GM18868 (cell line): ENCODE measurements around the gene ITSN1.
"Not testable (repeated sequence)": the region's sequence is repeated elsewhere in the genome, so short reads cannot be mapped to it uniquely, and the experiment has no call there.

Experiments
- ATAC-seq: cut with Tn5 transposase; IDR thresholded peaks from one replicate; pipeline ENCODE4 v1.9.1; 2021; ENCODE audit warnings: mild to moderate bottlenecking, moderate library complexity; ENCODE audit not compliant: unreplicated experiment

ITSN1 gene

GRCh38 chr21:33857846-33858666 lies 215.8 kb downstream of the ITSN1 start:
- no peak for ATAC-seq

GRCh38 chr21:33858667-33859372 lies 216.5 kb downstream of the ITSN1 start:
- ATAC-seq, result no peak

- ATAC-seq, result no peak
Observed at GRCh38 chr21:33859373-33860102, 217.2 kb downstream of the ITSN1 start.

- ATAC-seq, result no peak
Observed at GRCh38 chr21:33860332-33860879, 218.1 kb downstream of the ITSN1 start.

DNA sequence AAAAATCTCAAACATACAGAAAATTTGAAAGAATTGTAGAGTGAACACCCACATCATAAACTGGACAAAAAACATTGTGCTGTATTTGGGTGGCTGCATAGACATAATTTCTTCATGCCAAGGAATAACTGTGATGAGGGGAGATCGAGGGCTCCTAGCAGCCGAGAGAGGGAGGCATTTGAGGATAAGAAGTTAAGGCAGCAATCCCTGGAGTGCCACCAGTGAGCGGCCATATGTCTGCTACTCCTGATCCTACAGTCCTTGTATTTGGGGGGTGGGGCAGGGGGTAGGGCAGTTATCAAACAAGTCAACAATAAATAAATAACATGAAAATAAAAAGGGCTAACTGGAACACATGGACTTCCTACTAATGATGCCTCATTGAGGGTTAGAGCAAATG lies 218.8 kb downstream of the ITSN1 start:
- no peak for ATAC-seq

- not testable (repeated sequence) for ATAC-seq
Observed at GRCh38 chr21:33863191-33863590, 220.9 kb downstream of the ITSN1 start.

GRCh38 chr21:33864150-33864549 lies 221.8 kb downstream of the ITSN1 start:
- ATAC-seq, result no peak

- ATAC-seq, result no peak
Observed at GRCh38 chr21:33865176-33865575, 222.9 kb downstream of the ITSN1 start.

- no peak for ATAC-seq
Observed at GRCh38 chr21:33865996-33866575, 223.8 kb downstream of the ITSN1 start.

DNA sequence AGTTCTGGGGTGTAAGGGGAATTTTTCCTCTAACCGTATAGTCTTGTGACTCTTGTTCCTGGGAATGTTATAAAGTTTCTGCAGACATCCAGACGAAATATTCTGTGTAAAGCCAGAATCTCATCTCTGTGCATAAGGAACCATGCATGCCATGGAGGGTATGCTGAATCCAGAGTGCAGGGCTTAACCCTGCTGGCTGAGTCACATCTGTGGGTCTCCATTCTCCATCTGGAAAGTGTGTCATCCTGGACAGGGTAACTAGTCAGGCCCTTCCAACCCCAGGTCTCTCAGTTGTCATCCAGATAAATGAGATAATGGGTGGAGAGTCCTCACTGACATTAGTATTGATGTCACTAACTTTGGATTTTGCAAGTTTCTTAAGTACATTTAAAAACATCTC lies 224.5 kb downstream of the ITSN1 start:
- ATAC-seq, result no peak

DNA sequence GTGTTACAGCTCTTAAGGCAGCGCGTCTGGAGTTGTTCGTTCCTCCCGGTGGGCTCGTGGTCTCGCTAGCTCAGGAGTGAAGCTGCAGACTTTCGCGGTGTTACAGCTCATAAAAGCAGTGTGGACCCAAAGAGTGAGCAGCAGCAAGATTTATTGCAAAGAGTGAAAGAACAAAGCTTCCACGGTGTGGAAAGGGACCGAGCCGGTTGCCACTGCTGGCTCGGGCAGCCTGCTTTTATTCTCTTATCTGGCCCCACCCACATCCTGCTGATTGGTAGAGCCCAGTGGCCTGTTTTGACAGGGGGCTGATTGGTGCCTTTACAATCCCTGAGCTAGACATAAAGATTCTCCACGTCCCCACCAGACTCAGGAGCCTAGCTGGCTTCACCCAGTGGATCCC lies 225.6 kb downstream of the ITSN1 start:
- ATAC-seq, result not testable (repeated sequence)

DNA sequence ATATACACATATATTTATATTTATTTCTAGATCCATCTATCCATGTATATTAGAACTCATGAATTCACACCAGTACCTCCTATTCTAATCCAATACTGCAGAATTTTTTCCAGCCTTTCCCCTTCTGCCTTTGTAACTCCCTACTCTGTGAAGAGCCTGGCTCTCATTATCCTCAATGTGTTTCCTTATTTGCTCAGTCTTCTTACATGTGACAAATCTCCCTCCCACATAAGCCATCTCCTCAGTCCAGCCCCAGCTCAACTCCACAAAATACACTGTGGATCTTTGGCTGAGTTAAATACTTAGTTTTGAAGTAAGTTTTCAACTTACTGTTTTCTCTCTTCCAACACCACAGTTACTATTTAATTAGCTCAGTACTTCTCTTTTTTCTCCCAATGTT lies 227.6 kb downstream of the ITSN1 start:
- ATAC-seq, result no peak

DNA sequence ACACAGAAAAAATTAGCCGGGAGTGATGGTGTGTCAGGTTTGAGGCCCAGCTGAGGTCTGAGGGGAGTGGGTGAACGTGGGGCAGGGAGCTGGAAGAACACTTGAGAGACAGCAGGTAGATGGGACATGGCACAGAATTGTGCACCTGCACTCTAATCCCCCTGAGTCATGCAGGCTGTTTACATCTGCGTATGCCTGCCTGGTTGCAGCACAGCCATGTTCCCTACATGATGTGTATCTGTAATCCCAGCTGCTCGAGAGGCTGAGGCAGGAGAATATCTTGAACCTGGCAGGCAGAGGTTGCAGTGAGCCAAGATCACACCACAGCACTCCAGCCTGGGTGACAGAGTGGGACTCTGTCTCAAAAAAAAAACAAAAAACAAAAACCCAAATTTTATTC lies 228.5 kb downstream of the ITSN1 start:
- no peak for ATAC-seq

- ATAC-seq, result no peak
Observed at GRCh38 chr21:33871171-33871570, 228.9 kb downstream of the ITSN1 start.

DNA sequence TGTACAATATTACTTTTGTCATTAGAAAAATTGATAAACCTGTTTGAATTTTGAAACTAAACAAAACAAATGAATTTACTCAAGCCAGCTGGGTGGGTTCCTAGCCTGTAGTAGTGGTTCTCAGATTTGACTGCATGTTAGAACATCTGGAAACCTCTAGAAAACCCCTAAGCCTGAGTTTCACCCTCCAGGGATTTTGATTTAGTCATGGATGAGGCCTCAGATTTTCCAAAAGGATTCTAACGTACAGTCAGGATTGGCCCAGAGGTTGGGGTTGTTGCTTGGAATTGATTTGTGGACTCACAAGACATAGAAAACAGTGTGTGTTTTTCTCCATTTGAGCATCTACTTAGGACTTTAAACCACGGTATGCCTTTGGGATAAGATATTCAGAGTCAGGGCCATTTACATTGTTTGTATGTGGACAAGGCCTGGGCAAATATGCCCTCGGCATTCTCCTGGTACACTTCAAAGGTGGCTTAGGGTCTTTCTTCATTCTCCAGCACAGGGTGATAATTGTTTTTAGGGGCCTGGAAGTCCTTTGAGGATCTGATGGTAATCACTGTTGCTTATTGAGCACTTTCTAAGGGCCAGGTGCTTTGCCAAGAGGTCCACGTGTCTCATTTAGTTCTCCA lies 230.7 kb downstream of the ITSN1 start:
- ATAC-seq, result no peak

DNA sequence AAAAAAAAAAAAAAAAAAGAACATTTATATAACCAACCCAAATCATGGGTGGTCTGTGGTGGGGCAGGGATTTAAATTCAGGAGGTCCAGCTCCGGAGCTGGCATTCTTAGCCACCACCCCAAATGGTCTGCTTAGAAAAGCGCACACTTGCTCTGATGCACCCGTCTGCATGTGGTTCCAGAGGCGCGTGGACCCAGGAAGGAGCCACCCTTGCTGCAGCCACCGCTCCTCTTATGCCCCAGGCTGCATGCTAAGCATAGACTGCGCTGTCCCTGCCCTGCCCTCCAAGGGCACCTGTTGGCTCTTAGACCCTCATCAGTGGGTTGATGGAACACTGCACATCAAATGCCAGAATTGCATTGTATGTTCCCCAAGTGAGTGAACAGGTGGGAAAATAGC lies 231.9 kb downstream of the ITSN1 start:
- no peak for ATAC-seq

- ATAC-seq, result no peak
Observed at GRCh38 chr21:33875026-33875695, 232.9 kb downstream of the ITSN1 start.

DNA sequence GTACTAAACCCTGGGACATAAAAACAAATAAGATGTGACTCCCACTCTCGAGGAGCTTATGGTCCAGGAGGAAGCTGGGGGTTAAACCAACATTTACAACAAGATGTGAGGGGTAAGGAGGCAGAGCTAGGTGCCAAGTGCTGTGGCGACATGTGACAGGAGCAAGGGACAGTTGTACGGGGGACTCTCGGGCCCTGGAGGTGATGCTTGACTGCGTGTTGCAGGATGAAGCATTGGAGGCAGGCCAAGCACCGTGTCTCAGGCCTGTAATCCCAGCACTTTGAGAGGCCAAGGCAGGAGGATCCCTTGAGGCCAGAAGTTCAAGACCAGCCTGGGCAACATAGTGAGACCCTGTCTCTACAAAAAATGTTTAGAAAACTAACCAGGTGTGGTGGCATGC lies 236.5 kb downstream of the ITSN1 start:
- no peak for ATAC-seq

DNA sequence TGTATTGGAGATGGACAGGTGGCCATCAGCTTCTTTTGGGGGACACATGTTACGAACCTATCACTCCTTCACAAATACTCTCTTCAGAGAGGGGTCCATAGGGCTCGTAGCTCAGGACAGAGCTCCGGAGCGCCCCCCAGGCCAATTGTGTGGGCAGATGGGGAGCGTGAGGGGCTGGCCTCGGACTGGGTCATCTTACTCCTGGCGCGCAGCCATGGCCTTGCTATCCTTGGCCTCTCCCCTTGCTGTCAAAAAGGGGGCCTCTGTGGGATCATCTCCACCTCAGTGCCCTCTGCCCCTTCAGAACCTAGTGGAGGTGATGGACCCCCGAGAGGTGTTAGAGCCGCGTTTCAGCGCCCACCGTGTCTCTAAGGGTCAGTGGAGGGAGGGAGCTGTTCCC lies 238.3 kb downstream of the ITSN1 start:
- no peak for ATAC-seq
